HG02610 (cell line): ENCODE measurements around the gene DLGAP5.

ENCODE experiments used
- ATAC-seq: cut with Tn5 transposase; IDR thresholded peaks from one replicate; pipeline ENCODE4 v1.9.1; 2021; ENCODE audit warnings: mild to moderate bottlenecking, moderate library complexity; ENCODE audit not compliant: unreplicated experiment

The DLGAP5 gene

GRCh38 chr14:55130196-55130550 is 61.2 kb downstream of the DLGAP5 start:
- ATAC-seq, result no peak

GRCh38 chr14:55129428-55130195 is 61.8 kb downstream of the DLGAP5 start:
- peak; percentile 61 for ATAC-seq

- peak; percentile 72 for ATAC-seq
Observed at GRCh38 chr14:55129086-55129427, 62.3 kb downstream of the DLGAP5 start, which contains the start of gene LGALS3. TSS of gene LGALS3 (plus strand) at chr14:55129252. CDS start at chr14:55137374, 8,122 bp downstream.

- no peak for ATAC-seq
Observed at GRCh38 chr14:55128386-55129085, 62.8 kb downstream of the DLGAP5 start.

- no peak for ATAC-seq
Observed at GRCh38 chr14:55127460-55127951, 63.9 kb downstream of the DLGAP5 start.

- ATAC-seq, result no peak
Observed at GRCh38 chr14:55126932-55127459, 64.4 kb downstream of the DLGAP5 start.

- no peak for ATAC-seq
Observed at GRCh38 chr14:55126034-55126433, 65.4 kb downstream of the DLGAP5 start.

GRCh38 chr14:55125403-55125802 is 66.0 kb downstream of the DLGAP5 start:
- no peak for ATAC-seq

- ATAC-seq, result no peak
Observed at GRCh38 chr14:55124774-55125386, 66.5 kb downstream of the DLGAP5 start.

- ATAC-seq, result no peak
Observed at GRCh38 chr14:55123852-55124639, 67.3 kb downstream of the DLGAP5 start.

- ATAC-seq, result no peak
Observed at GRCh38 chr14:55123101-55123500, 68.3 kb downstream of the DLGAP5 start.

- ATAC-seq, result no peak
Observed at GRCh38 chr14:55122440-55122986, 68.9 kb downstream of the DLGAP5 start.

- no peak for ATAC-seq
Observed at GRCh38 chr14:55121628-55122439, 69.6 kb downstream of the DLGAP5 start.

GRCh38 chr14:55120571-55121495 is 70.6 kb downstream of the DLGAP5 start:
- ATAC-seq, result no peak

GRCh38 chr14:55118761-55119160 is 72.6 kb downstream of the DLGAP5 start:
- no peak for ATAC-seq

GRCh38 chr14:55117803-55118441 is 73.5 kb downstream of the DLGAP5 start:
- no peak for ATAC-seq

GRCh38 chr14:55116246-55117030 is 74.9 kb downstream of the DLGAP5 start:
- ATAC-seq, result no peak
